ENCODE data around the gene MYLK4. TPM values are rescaled to one million over a fixed set of nuclear protein-coding genes. Genes with fewer than 3 reads are reported as not detected.
A peak's percentile ranks its signal among the peaks of the same experiment; 100 is the strongest.

Gene MYLK4
- polyA plus RNA-seq, 3 donors, result 0.04 to 0.45 (median 0.08) TPM

DNA sequence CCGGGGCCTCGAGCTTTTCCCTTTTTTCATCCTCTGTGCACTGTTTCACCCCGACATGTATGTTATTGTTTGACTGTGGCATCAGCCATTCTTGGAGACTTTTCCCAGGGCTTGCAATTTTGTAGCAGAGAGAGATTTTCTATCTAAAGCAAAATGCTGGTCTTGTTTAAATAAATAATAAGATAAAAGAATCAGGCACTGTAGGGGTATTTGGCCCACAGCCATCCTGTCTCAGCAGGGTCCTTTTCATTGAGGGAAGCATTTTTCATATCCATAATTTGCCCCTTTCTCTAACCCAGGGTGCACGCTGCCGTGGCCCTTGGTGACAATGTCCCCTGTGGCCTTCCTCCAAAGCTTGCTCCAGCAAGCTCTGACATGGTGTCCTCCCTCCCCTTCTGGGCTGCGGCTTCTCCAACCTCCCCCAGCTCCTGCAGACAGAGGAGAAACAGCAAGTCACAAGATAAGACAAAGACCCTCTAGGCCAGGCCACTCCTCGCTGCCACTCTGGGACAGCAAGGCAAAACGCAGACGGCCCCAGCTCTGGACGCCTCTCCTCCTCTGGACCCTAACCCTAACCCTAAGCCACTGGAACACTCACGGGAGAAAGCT, 117.6 kb downstream of the MYLK4 start:
- Histone ChIP-seq H3K36me3 (replicated peaks in 1 of 2; ENCODE audit: control insufficient read depth in 1 of 2, insufficient read depth in 2 of 2, low read length in 2 of 2) (no peaks in the 10 kb centered on the region), H3K4me3 (replicated peaks in 1 of 3; ENCODE audit: low read depth in 2 of 3, low read length in 3 of 3) (no peak overlapping the region), H2AFZ (ENCODE audit: insufficient read depth, low read depth, low read length, poor library complexity, severe bottlenecking) (no peak overlapping the region), H3K27me3 (ENCODE audit: control insufficient read depth in 2 of 2, insufficient read depth in 2 of 2, low read length in 2 of 2) (peaks cover 0 to 11% of the 10 kb centered on the region in 2 donors), H3K4me2 (replicated peaks; ENCODE audit: extremely low read depth, low read length, poor library complexity, severe bottlenecking) (no peak overlapping the region), H3K9ac (ENCODE audit: insufficient read depth, low read length, poor library complexity, severe bottlenecking) (no peak overlapping the region), H3K9me3 (replicated peaks in 1 of 2; ENCODE audit: control insufficient read depth in 1 of 2, insufficient read depth in 1 of 2, low read length in 2 of 2) (no peaks in the 10 kb centered on the region), H3K4me1 (ENCODE audit: control insufficient read depth in 1 of 2, insufficient read depth in 2 of 2, low read length in 2 of 2) (peaks cover 7 to 12% of the 10 kb centered on the region in 2 donors), H3K27ac (ENCODE audit: low read depth in 1 of 2, low read length in 2 of 2) (no peak overlapping the region), H4K20me1 (ENCODE audit: insufficient read depth, low read length) (no peaks in the 10 kb centered on the region), H3K79me2 (ENCODE audit: insufficient read depth, low read length) (no peaks in the 10 kb centered on the region)
- Mint-ChIP-seq H3K9me3 (no peaks in the 10 kb centered on the region), H3K4me1 (peaks cover 6% of the 10 kb centered on the region), H3K4me3 (peak overlapping the region in 1 of 2 donors; percentile 83), H3K36me3 (no peaks in the 10 kb centered on the region), H3K27ac (no peak overlapping the region), H3K27me3 (ENCODE audit: low read depth in 3 of 3) (peaks cover 18 to 21% (median 19%) of the 10 kb centered on the region in 3 donors)
- no peak for DNase-seq
- TF ChIP-seq, protein P1, sequence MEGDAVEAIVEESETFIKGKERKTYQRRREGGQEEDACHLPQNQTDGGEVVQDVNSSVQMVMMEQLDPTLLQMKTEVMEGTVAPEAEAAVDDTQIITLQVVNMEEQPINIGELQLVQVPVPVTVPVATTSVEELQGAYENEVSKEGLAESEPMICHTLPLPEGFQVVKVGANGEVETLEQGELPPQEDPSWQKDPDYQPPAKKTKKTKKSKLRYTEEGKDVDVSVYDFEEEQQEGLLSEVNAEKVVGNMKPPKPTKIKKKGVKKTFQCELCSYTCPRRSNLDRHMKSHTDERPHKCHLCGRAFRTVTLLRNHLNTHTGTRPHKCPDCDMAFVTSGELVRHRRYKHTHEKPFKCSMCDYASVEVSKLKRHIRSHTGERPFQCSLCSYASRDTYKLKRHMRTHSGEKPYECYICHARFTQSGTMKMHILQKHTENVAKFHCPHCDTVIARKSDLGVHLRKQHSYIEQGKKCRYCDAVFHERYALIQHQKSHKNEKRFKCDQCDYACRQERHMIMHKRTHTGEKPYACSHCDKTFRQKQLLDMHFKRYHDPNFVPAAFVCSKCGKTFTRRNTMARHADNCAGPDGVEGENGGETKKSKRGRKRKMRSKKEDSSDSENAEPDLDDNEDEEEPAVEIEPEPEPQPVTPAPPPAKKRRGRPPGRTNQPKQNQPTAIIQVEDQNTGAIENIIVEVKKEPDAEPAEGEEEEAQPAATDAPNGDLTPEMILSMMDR (IDR thresholded peaks at IDR 0.05), result no peak
- WGBS (ENCODE audit: insufficient coverage), result 89% methylated on average over 8 of the region's 11 CpGs
- intact Hi-C loops (cut with micrococcal nuclease), result loop anchor here in 1 of 2 donors (10.0 kb wide), 2 partner anchors 278 to 388 kb away; partner anchors contain the start of gene GMDS

DNA sequence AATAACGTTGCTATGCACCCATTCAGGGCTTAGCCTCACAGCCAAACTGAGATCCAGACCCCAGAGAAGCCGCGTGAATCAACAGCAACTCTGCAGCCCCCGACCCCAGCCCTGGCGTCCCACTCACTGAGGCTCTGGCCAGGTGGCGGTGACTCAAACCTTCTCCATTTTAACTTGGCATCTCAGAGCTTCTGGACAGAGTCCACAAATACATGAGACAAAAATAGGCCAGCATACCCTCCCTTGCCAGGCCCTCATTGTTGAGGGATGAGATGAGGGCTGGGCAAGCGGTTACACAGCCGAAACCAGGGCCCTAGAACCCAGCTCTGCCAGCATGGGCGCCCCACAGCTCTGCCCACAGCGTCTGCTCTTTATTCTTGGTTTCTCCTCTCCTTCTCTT, 118.4 kb downstream of the MYLK4 start:
- H3K9me3 ChIP-seq (replicated peaks in 1 of 2; ENCODE audit: control insufficient read depth in 1 of 2, insufficient read depth in 1 of 2, low read length in 2 of 2), result no peaks in the 10 kb centered on the region
- H3K79me2 ChIP-seq (ENCODE audit: insufficient read depth, low read length), result no peaks in the 10 kb centered on the region
- H2AFZ ChIP-seq (ENCODE audit: insufficient read depth, low read depth, low read length, poor library complexity, severe bottlenecking), result no peak overlapping the region
- H3K4me3 ChIP-seq (replicated peaks in 1 of 3; ENCODE audit: low read depth in 2 of 3, low read length in 3 of 3), result no peak overlapping the region
- no peak overlapping the region for H3K27ac Mint-ChIP-seq
- DNase-seq, result no peak
- no peak overlapping the region for H3K4me3 Mint-ChIP-seq
- H3K36me3 ChIP-seq (replicated peaks in 1 of 2; ENCODE audit: control insufficient read depth in 1 of 2, insufficient read depth in 2 of 2, low read length in 2 of 2), result no peaks in the 10 kb centered on the region
- H3K4me2 ChIP-seq (replicated peaks; ENCODE audit: extremely low read depth, low read length, poor library complexity, severe bottlenecking), result no peak overlapping the region
- H3K9ac ChIP-seq (ENCODE audit: insufficient read depth, low read length, poor library complexity, severe bottlenecking), result no peak overlapping the region
- WGBS (ENCODE audit: insufficient coverage), result 89% methylated on average over 7 of the region's 10 CpGs
- peaks cover 0 to 11% of the 10 kb centered on the region in 2 donors for H3K27me3 ChIP-seq (ENCODE audit: control insufficient read depth in 2 of 2, insufficient read depth in 2 of 2, low read length in 2 of 2)
- no peaks in the 10 kb centered on the region for H3K9me3 Mint-ChIP-seq
- H3K4me1 Mint-ChIP-seq, result peaks cover 6% of the 10 kb centered on the region
- intact Hi-C loops (cut with micrococcal nuclease), result loop anchor here in 1 of 2 donors (10.0 kb wide), 2 partner anchors 278 to 388 kb away; partner anchors contain the start of gene GMDS
- peaks cover 18 to 21% (median 19%) of the 10 kb centered on the region in 3 donors for H3K27me3 Mint-ChIP-seq (ENCODE audit: low read depth in 3 of 3)
- TF ChIP-seq, protein P1 (IDR thresholded peaks at IDR 0.05), result no peak
- no peaks in the 10 kb centered on the region for H3K36me3 Mint-ChIP-seq
- H3K27ac ChIP-seq (ENCODE audit: low read depth in 1 of 2, low read length in 2 of 2), result no peak overlapping the region
- peaks cover 7 to 12% of the 10 kb centered on the region in 2 donors for H3K4me1 ChIP-seq (ENCODE audit: control insufficient read depth in 1 of 2, insufficient read depth in 2 of 2, low read length in 2 of 2)
- H4K20me1 ChIP-seq (ENCODE audit: insufficient read depth, low read length), result no peaks in the 10 kb centered on the region
